ENCODE measurements around the gene ZDHHC3.

ZDHHC3 gene

GRCh38 chr3:44926172-44926571 lies 49.8 kb downstream of the ZDHHC3 start:
- DNase-seq = no peak

- no peak for DNase-seq
Measured at GRCh38 chr3:44924457-44925084, 51.4 kb downstream of the ZDHHC3 start.

GRCh38 chr3:44923632-44924456 lies 52.1 kb downstream of the ZDHHC3 start:
- DNase-seq = no peak

- DNase-seq = no peak
Measured at GRCh38 chr3:44920081-44920480, 55.9 kb downstream of the ZDHHC3 start.

- DNase-seq = no peak
Measured at GRCh38 chr3:44918581-44918980, 57.4 kb downstream of the ZDHHC3 start.

GRCh38 chr3:44918087-44918486 lies 57.9 kb downstream of the ZDHHC3 start:
- no peak for DNase-seq

GRCh38 chr3:44915702-44916438 lies 60.1 kb downstream of the ZDHHC3 start:
- DNase-seq = no peak

GRCh38 chr3:44914936-44915335 lies 61.0 kb downstream of the ZDHHC3 start:
- DNase-seq = peak; percentile 7

- peak; percentile 32 for DNase-seq
Measured at GRCh38 chr3:44913868-44914468, 62.0 kb downstream of the ZDHHC3 start.

GRCh38 chr3:44910693-44911092 lies 65.3 kb downstream of the ZDHHC3 start:
- no peak for DNase-seq

GRCh38 chr3:44909063-44909462 lies 66.9 kb downstream of the ZDHHC3 start:
- DNase-seq = no peak

GRCh38 chr3:44907612-44908011 lies 68.4 kb downstream of the ZDHHC3 start:
- no peak for DNase-seq

- DNase-seq = no peak
Measured at GRCh38 chr3:44906997-44907396, 69.0 kb downstream of the ZDHHC3 start.

GRCh38 chr3:44905446-44906157 lies 70.4 kb downstream of the ZDHHC3 start:
- DNase-seq = no peak

GRCh38 chr3:44903751-44904150 lies 72.2 kb downstream of the ZDHHC3 start:
- DNase-seq = no peak

- no peak for DNase-seq
Measured at GRCh38 chr3:44903314-44903713, 72.7 kb downstream of the ZDHHC3 start.

GRCh38 chr3:44902628-44903027 lies 73.3 kb downstream of the ZDHHC3 start:
- DNase-seq = no peak

GRCh38 chr3:44899683-44900367 lies 76.1 kb downstream of the ZDHHC3 start:
- DNase-seq = no peak

- no peak for DNase-seq
Measured at GRCh38 chr3:44896440-44896839, 79.5 kb downstream of the ZDHHC3 start.

GRCh38 chr3:44894485-44894884 lies 81.5 kb downstream of the ZDHHC3 start:
- DNase-seq = no peak

GRCh38 chr3:44893097-44893496 lies 82.9 kb downstream of the ZDHHC3 start:
- no peak for DNase-seq

GRCh38 chr3:44892689-44893088 lies 83.3 kb downstream of the ZDHHC3 start:
- DNase-seq = no peak

Data from GDM1 (cell line).